Fibroblast of villous mesenchyme (primary cell): ENCODE measurements around the gene TSHZ2. TPM values are rescaled to one million over a fixed set of nuclear protein-coding genes. Genes with fewer than 3 reads are reported as not detected.

Source experiments
- DNase-seq: peaks from one replicate; pipeline ENCODE4 v3.0.0-alpha.2; 2010; ENCODE audit warnings: low read depth
- H3K4me3 ChIP-seq: 2 replicates; pipeline ENCODE4 v1.5.1; 2011; ENCODE audit warnings: low read depth, mild to moderate bottlenecking, low read length
- CTCF ChIP-seq: IDR thresholded peaks from 2 replicates; pipeline ENCODE4 v1.5.1; 2012; ENCODE audit warnings: low read depth, mild to moderate bottlenecking, low read length; ENCODE audit not compliant: insufficient read depth
- total RNA-seq: library from RNA; depleted of rRNA; stranded (reverse); fragments of >200 nt; gene quantifications from 2 replicates; pipeline ENCODE4 v1.2.3, GENCODE V29; 2012

TSHZ2 gene
- total RNA-seq, 1 donor: 2.6 TPM

GRCh38 chr20:52984451-52984810 is 12.3 kb downstream of the TSHZ2 start:
- no peak overlapping the region for H3K4me3 ChIP-seq
- no peak for DNase-seq
- TF ChIP-seq CTCF: no peak

- no peak overlapping the region for H3K4me3 ChIP-seq
- no peak for DNase-seq
- TF ChIP-seq CTCF: no peak
Measured at GRCh38 chr20:52985687-52986086, 13.5 kb downstream of the TSHZ2 start.

- no peak overlapping the region for H3K4me3 ChIP-seq
- no peak for TF ChIP-seq CTCF
- no peak for DNase-seq
Measured at GRCh38 chr20:52987295-52987694, 15.1 kb downstream of the TSHZ2 start.

GRCh38 chr20:52991830-52992229 is 19.7 kb downstream of the TSHZ2 start:
- no peak for DNase-seq
- no peak for TF ChIP-seq CTCF
- H3K4me3 ChIP-seq: no peak overlapping the region

GRCh38 chr20:52992632-52993031 is 20.5 kb downstream of the TSHZ2 start:
- no peak for TF ChIP-seq CTCF
- no peak overlapping the region for H3K4me3 ChIP-seq
- peak; percentile 35 for DNase-seq

- TF ChIP-seq CTCF: no peak
- DNase-seq: peak; percentile 46
Measured at GRCh38 chr20:52993076-52993475, 20.9 kb downstream of the TSHZ2 start.

GRCh38 chr20:52994184-52994970 is 22.2 kb downstream of the TSHZ2 start:
- no peak overlapping the region for H3K4me3 ChIP-seq
- TF ChIP-seq CTCF: no peak
- DNase-seq: no peak

More at GRCh38 chr20:52993076-52993475, 20.9 kb downstream of the TSHZ2 start:
- H3K4me3 ChIP-seq: no peak overlapping the region
